ENCODE results near the gene MGAT5.

Gene MGAT5

DNA sequence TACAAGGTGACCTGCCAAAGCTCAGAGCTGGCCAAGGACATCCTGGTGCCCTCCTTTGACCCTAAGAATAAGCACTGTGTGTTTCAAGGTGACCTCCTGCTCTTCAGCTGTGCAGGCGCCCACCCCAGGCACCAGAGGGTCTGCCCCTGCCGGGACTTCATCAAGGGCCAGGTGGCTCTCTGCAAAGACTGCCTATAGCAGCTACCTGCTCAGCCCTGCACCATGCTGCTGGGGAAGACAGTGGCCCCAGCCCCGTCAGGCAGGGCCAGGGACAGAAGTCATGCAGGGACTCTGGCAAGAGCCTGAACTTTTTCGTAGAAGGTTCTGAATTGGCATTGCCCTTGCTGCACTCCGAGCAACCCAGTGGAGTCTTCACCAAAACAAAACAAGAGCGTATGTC, 194.8 kb downstream of the MGAT5 start:
- Histone ChIP-seq H3K36me3 (ENCODE audit: insufficient read depth, low read length) (no peaks in the 10 kb centered on the region), H3K4me3 (ENCODE audit: low read length) (no peak overlapping the region), H3K4me1 (ENCODE audit: control insufficient read depth, insufficient read depth, low read length) (peaks cover 16% of the 10 kb centered on the region), H3K27me3 (ENCODE audit: control insufficient read depth, insufficient read depth, low read length) (no peaks in the 10 kb centered on the region), H3K9ac (ENCODE audit: low read depth, low read length) (no peak overlapping the region), H3K4me2 (ENCODE audit: low read length) (no peak overlapping the region), H3K9me3 (replicated peaks; ENCODE audit: low read length) (no peaks in the 10 kb centered on the region)

DNA sequence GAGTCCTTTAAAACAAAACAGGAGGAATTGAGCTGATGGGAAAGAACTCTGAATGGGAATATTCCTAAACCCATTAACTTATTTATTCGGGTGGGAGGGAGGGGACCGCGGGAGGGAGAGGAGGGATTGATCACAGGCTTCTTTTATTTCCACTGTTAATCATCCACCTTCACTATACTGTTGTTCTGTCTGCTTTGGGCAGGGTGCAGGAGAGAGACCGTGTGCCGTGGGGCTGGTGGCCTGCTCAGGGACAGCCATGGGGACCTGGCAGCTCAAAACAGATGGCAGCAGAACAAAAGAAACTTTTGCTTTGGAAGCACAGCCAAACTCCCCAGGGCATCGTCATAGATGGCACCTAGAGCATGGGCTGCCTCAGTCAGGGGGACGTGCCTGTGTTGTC, 195.3 kb downstream of the MGAT5 start:
- no peak overlapping the region for H3K9ac ChIP-seq (ENCODE audit: low read depth, low read length)
- peaks cover 16% of the 10 kb centered on the region for H3K4me1 ChIP-seq (ENCODE audit: control insufficient read depth, insufficient read depth, low read length)
- H3K9me3 ChIP-seq (replicated peaks; ENCODE audit: low read length) = no peaks in the 10 kb centered on the region
- H3K36me3 ChIP-seq (ENCODE audit: insufficient read depth, low read length) = no peaks in the 10 kb centered on the region
- H3K27me3 ChIP-seq (ENCODE audit: control insufficient read depth, insufficient read depth, low read length) = no peaks in the 10 kb centered on the region
- H3K4me3 ChIP-seq (ENCODE audit: low read length) = no peak overlapping the region
- H3K4me2 ChIP-seq (ENCODE audit: low read length) = no peak overlapping the region

DNA sequence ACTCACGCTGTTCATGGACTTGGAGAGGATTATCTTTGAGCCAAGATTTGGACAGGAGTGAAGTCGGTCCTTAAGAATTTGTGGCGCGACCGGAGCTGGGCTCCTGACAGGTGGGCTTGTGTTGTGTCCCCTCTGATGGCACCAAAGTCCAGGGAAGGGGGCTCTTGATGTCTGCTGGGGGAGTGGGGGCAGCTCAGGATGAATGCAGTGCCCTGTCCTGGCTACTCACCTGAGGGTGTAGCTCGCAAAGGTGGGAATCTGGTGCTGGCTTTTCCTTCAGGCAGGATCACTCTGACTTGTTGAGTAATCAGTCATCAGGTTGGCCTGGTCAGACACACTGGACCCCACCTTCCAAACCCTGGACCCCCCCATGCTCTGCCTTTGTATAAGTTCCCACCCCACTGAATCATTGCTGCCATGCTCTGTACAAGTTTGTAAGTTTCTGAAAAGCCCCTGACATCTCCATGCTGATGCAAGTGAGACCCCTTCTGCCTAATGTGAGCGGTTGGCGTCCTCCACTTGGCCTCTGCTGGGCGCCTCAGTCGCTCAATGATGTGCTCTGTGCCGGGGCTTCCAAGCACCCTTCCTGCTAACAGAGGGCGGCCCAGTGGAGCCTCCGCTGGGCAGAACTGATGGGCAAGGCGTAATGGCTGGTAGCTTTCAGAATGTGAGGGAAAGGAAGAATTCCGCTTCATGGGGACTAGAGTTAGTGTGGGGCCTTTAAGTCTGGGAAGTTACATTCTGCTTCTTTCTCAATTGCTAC, 196.1 kb downstream of the MGAT5 start:
- Histone ChIP-seq H3K4me3 (ENCODE audit: low read length) (no peak overlapping the region), H3K27me3 (ENCODE audit: control insufficient read depth, insufficient read depth, low read length) (no peaks in the 10 kb centered on the region), H3K9ac (ENCODE audit: low read depth, low read length) (no peak overlapping the region), H3K4me1 (ENCODE audit: control insufficient read depth, insufficient read depth, low read length) (peaks cover 16% of the 10 kb centered on the region), H3K36me3 (ENCODE audit: insufficient read depth, low read length) (no peaks in the 10 kb centered on the region), H3K9me3 (replicated peaks; ENCODE audit: low read length) (no peaks in the 10 kb centered on the region), H3K4me2 (ENCODE audit: low read length) (no peak overlapping the region)

DNA sequence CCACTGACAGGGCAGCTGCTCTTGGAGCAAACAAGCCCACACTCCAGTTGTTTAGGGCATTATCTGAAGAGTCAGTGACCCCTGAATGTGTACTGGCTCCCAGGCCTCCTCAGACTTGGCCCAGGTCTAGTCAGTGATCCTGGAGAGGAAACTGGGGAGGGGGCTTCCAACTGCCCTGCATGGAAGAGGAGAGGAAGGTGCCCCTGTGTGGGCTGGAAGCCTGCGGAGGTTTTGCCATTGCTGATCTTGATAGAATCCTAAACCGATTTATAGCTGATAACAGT, 197.4 kb downstream of the MGAT5 start:
- Histone ChIP-seq H3K9ac (ENCODE audit: low read depth, low read length) (no peak overlapping the region), H3K9me3 (replicated peaks; ENCODE audit: low read length) (no peaks in the 10 kb centered on the region), H3K4me2 (ENCODE audit: low read length) (no peak overlapping the region), H3K27me3 (ENCODE audit: control insufficient read depth, insufficient read depth, low read length) (no peaks in the 10 kb centered on the region), H3K4me3 (ENCODE audit: low read length) (no peak overlapping the region), H3K4me1 (ENCODE audit: control insufficient read depth, insufficient read depth, low read length) (peaks cover 7% of the 10 kb centered on the region), H3K36me3 (ENCODE audit: insufficient read depth, low read length) (no peaks in the 10 kb centered on the region)

DNA sequence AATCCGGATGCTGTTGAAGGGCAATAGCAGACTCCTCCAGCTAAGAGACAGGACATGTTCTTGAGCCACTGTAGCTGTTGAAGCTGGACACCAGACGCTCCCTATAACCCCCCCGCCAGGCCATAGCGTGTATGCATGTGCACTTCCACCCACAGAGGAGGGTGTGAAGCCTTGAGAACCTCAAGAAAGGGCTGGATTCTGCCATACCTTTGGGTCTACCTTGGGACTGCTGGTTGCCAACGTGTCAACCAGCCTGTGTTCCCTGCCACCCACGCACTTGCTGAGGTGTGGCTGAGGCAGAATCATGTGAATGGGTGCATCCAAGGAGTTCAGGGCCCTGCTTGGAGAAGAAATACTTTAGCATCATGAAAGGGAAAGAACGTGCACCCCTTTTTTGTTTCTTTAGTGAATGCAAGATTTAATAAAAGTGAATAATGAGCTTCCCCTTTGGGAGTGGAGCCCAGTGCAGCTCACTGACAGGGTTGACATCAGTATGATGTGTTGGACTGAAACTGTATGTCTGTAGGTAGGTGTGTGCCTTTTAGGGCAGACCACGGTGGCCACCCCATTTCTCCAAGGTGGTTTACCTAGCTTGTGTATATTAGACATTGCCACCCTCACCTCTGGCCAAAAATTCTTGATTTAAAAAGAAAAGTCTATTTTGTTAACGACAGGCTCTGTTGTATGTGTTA, 198.3 kb downstream of the MGAT5 start:
- Histone ChIP-seq H3K27me3 (ENCODE audit: control insufficient read depth, insufficient read depth, low read length) (no peaks in the 10 kb centered on the region), H3K4me2 (ENCODE audit: low read length) (no peak overlapping the region), H3K9me3 (replicated peaks; ENCODE audit: low read length) (no peaks in the 10 kb centered on the region), H3K9ac (ENCODE audit: low read depth, low read length) (no peak overlapping the region), H3K36me3 (ENCODE audit: insufficient read depth, low read length) (no peaks in the 10 kb centered on the region), H3K4me1 (ENCODE audit: control insufficient read depth, insufficient read depth, low read length) (no peaks in the 10 kb centered on the region), H3K4me3 (ENCODE audit: low read length) (no peak overlapping the region)

DNA sequence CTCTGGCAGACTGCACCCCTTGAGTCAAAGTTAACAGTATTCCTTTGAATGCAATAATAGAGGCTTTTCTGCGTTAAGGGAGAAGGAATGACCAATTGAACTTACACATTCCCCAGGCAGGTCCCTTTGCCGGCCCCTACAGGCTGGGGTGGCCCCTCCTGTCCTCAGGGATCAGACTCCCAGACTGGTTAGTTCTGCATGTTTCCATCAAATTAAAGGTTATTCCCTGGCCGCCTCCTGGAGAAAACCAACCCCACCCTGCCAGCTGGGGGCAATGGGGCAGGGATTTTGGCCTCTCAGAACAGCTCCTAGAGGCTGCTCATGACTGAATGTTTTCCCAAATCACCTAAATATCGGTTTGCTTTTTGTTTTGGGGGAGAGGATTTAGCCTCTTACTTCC, 199.6 kb downstream of the MGAT5 start:
- H3K4me2 ChIP-seq (ENCODE audit: low read length) = no peak overlapping the region
- H3K4me3 ChIP-seq (ENCODE audit: low read length) = no peak overlapping the region
- no peaks in the 10 kb centered on the region for H3K27me3 ChIP-seq (ENCODE audit: control insufficient read depth, insufficient read depth, low read length)
- no peaks in the 10 kb centered on the region for H3K36me3 ChIP-seq (ENCODE audit: insufficient read depth, low read length)
- H3K9ac ChIP-seq (ENCODE audit: low read depth, low read length) = no peak overlapping the region
- no peaks in the 10 kb centered on the region for H3K4me1 ChIP-seq (ENCODE audit: control insufficient read depth, insufficient read depth, low read length)
- no peaks in the 10 kb centered on the region for H3K9me3 ChIP-seq (replicated peaks; ENCODE audit: low read length)

DNA sequence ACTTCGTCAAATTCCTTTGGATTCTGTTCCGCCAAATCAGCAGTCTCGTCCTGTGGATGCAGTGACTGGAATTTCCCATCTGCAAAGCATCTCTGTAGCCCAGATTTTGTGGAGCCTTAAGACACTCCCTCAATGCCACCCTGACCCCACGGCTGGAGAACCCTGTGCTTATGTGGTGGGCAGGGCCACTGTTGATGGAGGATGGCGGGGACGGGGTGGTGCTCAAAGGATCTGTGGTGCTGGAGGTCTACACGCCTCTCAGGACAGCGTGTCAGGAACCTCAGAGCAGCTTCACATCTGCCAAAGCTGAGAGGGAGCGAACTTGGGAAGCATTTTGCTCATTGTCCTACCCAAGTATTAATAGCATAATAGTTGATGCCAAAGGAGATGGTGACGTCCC, 200.1 kb downstream of the MGAT5 start:
- Histone ChIP-seq H3K4me3 (ENCODE audit: low read length) (no peak overlapping the region), H3K27me3 (ENCODE audit: control insufficient read depth, insufficient read depth, low read length) (no peaks in the 10 kb centered on the region), H3K36me3 (ENCODE audit: insufficient read depth, low read length) (no peaks in the 10 kb centered on the region), H3K9ac (ENCODE audit: low read depth, low read length) (no peak overlapping the region), H3K4me2 (ENCODE audit: low read length) (no peak overlapping the region), H3K4me1 (ENCODE audit: control insufficient read depth, insufficient read depth, low read length) (no peaks in the 10 kb centered on the region), H3K9me3 (replicated peaks; ENCODE audit: low read length) (no peaks in the 10 kb centered on the region)

DNA sequence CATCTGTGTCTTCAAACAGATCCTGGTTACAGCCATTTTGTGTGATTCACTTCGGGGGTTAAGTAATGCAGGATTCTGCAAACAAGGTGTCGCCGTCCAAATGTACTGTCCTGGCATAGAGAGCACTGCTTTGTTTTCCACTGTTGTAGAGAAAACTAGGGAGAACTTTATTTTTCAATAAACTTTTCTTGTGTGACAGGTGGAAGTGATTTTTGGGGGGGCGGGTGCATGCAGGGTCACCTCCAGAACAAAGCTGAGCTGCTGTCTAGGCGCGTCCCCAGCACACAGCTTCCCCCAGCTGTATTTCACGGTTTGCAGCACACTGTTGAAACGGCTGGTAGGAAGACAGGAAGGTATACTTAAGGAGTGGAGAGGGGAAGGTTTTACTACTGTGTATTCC, 200.6 kb downstream of the MGAT5 start:
- Histone ChIP-seq H3K9me3 (replicated peaks; ENCODE audit: low read length) (no peaks in the 10 kb centered on the region), H3K4me1 (ENCODE audit: control insufficient read depth, insufficient read depth, low read length) (no peaks in the 10 kb centered on the region), H3K4me3 (ENCODE audit: low read length) (no peak overlapping the region), H3K27me3 (ENCODE audit: control insufficient read depth, insufficient read depth, low read length) (no peaks in the 10 kb centered on the region), H3K4me2 (ENCODE audit: low read length) (no peak overlapping the region), H3K9ac (ENCODE audit: low read depth, low read length) (no peak overlapping the region), H3K36me3 (ENCODE audit: insufficient read depth, low read length) (no peaks in the 10 kb centered on the region)

DNA sequence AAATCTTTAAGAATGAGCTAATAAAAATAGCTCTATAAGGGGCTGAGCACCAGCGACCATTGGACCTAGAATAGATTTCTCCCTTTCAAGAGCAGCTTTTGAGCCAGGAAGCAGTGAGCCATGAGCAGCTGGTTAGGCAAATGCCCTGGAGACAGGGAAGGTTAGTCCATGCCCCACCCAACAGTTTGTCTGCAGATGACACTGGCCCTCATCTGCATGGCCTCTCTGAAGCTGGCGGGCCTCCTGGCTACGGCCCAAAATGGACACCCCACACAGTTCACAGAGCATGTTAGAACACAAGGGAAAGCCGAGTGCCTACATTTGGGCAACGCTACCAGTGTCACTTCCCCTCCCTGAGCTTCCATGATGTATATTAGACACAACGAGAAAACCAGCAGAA, 201.1 kb downstream of the MGAT5 start:
- Histone ChIP-seq H3K9ac (ENCODE audit: low read depth, low read length) (no peak overlapping the region), H3K36me3 (ENCODE audit: insufficient read depth, low read length) (no peaks in the 10 kb centered on the region), H3K27me3 (ENCODE audit: control insufficient read depth, insufficient read depth, low read length) (no peaks in the 10 kb centered on the region), H3K4me2 (ENCODE audit: low read length) (no peak overlapping the region), H3K4me1 (ENCODE audit: control insufficient read depth, insufficient read depth, low read length) (no peaks in the 10 kb centered on the region), H3K9me3 (replicated peaks; ENCODE audit: low read length) (no peaks in the 10 kb centered on the region), H3K4me3 (ENCODE audit: low read length) (no peak overlapping the region)

DNA sequence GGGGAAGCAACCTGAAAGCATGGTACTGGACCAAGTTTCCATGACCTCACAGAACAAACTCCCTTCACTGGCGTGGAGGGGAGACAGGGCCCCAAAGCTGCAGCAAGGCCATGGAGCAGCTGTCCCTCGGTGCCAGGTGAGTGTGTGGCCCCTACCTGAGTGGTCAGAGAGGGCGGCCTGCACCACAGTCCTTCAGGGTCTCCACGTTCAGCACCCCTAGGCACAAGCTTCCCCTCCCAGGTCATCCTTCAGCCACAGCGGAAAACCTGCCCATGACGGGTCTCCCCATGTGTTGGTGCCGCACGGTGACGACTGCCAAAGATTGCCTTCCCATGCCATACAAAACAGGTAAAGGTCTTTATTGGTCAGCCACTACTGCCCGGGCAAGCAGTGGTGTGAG, 201.6 kb downstream of the MGAT5 start:
- no peaks in the 10 kb centered on the region for H3K4me1 ChIP-seq (ENCODE audit: control insufficient read depth, insufficient read depth, low read length)
- no peaks in the 10 kb centered on the region for H3K36me3 ChIP-seq (ENCODE audit: insufficient read depth, low read length)
- no peak overlapping the region for H3K4me2 ChIP-seq (ENCODE audit: low read length)
- H3K9ac ChIP-seq (ENCODE audit: low read depth, low read length) = no peak overlapping the region
- H3K4me3 ChIP-seq (ENCODE audit: low read length) = no peak overlapping the region
- H3K9me3 ChIP-seq (replicated peaks; ENCODE audit: low read length) = no peaks in the 10 kb centered on the region
- H3K27me3 ChIP-seq (ENCODE audit: control insufficient read depth, insufficient read depth, low read length) = no peaks in the 10 kb centered on the region

DNA sequence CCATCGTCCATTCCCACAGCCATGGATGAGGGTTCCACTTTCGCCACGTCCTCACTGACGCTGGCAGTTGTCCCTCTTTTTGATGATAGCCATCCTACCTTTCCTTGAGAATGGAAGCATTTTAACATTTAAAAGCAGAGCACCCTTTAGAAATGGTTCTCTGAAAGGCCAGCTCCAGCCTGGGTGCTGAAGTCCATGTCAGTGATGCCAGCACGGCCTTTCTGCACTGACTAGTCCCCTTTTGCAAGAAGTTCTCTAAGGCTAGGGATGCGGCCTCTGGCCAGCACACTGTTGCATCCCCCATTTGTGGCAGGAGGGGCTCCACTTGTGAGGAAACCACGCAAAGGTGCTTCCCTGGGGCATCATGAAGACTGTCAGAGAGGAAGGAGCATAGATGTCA, 203.5 kb downstream of the MGAT5 start:
- no peaks in the 10 kb centered on the region for H3K36me3 ChIP-seq (ENCODE audit: insufficient read depth, low read length)
- peaks cover 6% of the 10 kb centered on the region for H3K27me3 ChIP-seq (ENCODE audit: control insufficient read depth, insufficient read depth, low read length)

More for the DNA sequence above, 203.5 kb downstream of the MGAT5 start:
- no peaks in the 10 kb centered on the region for H3K4me1 ChIP-seq (ENCODE audit: control insufficient read depth, insufficient read depth, low read length)
- no peak overlapping the region for H3K4me3 ChIP-seq (ENCODE audit: low read length)
- no peak overlapping the region for H3K9ac ChIP-seq (ENCODE audit: low read depth, low read length)
- no peak overlapping the region for H3K4me2 ChIP-seq (ENCODE audit: low read length)
- no peaks in the 10 kb centered on the region for H3K9me3 ChIP-seq (replicated peaks; ENCODE audit: low read length)
